HCT116 (cell line): ENCODE data around the gene AKAP11. TPM values are rescaled to one million over a fixed set of nuclear protein-coding genes. Genes with fewer than 3 reads are reported as not detected.

ENCODE experiments used
- ATAC-seq: fragments of 200-7000 bp; cut with Tn5 transposase; 2 replicates; pipeline ENCODE4 v1.9.1; 2020; ENCODE audit warnings: mild to moderate bottlenecking, moderate library complexity
- BruUV-seq: library from RNA; stranded (reverse); fragments of 400-500 nt; replicated peaks from 2 replicates; lab custom pipeline; 2021; lab: Mats Ljungman, UMichigan
- CTCF ChIA-PET: fragments of 300-600 bp; sonication (Branson Sonifier 250); formaldehyde crosslinking; loops from one replicate; lab custom pipeline; 2021; ENCODE audit warnings: antibody characterized with exemption; lab: Charles Lee
- POLR2A ChIA-PET: fragments of 300-600, 350-600 bp; sonication (Branson Sonifier 250); formaldehyde crosslinking; loops from one replicate; lab custom pipeline; 2021; ENCODE audit warnings: antibody characterized with exemption; lab: Charles Lee
- RAD21 ChIA-PET, 2 experiments: fragments of 300-600 bp; sonication (Branson Sonifier 250); formaldehyde crosslinking; loops; one replicate each; lab custom pipeline; 2023; ENCODE audit warnings: low total read pairs in 2 of 2; ENCODE audit not compliant: uncharacterized antibody in 2 of 2, unreplicated experiment in 2 of 2, low non-redundant PET in 1 of 2; lab: Charles Lee
- DNase-seq: peaks from one replicate; pipeline ENCODE4 v3.0.0-alpha.2; 2010; ENCODE audit warnings: low read depth, low spot score
- H2AFZ ChIP-seq: fragments of 200-600 bp; shearing (Covaris generic), sonication (generic); 2 replicates; pipeline ENCODE4 v1.6.1; 2017; ENCODE audit warnings: low read depth, mixed run types, mixed read lengths, antibody characterized with exemption, low read length; ENCODE audit not compliant: poor library complexity, severe bottlenecking
- H3K27ac ChIP-seq: 2 replicates; pipeline ENCODE4 v1.5.1; 2012; ENCODE audit warnings: low read depth, low read length
- H3K27me3 ChIP-seq: fragments of 200-600 bp; sonication (generic); 2 replicates; pipeline ENCODE4 v1.6.1; 2016; ENCODE audit warnings: mixed run types, low read length, mixed read lengths; ENCODE audit not compliant: insufficient read depth
- H3K36me3 ChIP-seq, 2 experiments: fragments of 200-500 bp in 1 of 2; fragments of 200-600 bp in 1 of 2; sonication (Bioruptor generic) in 1 of 2; sonication (generic) in 1 of 2; 2 replicates each; pipeline versions ENCODE4 v1.5.1 to v1.6.1; 2014 to 2016; ENCODE audit warnings: low read length in 2 of 2, inconsistent platforms in 1 of 2, mixed read lengths in 1 of 2, mixed run types in 1 of 2; ENCODE audit not compliant: insufficient read depth in 2 of 2, control insufficient read depth in 1 of 2
- H3K4me1 ChIP-seq, 2 experiments: fragments of 200-600 bp in 1 of 2; sonication (generic) in 1 of 2; 2 replicates each; pipeline versions ENCODE4 v1.5.1 to v1.6.1; 2012 to 2017; ENCODE audit warnings: low read length in 2 of 2, inconsistent platforms in 1 of 2, mild to moderate bottlenecking in 1 of 2, mixed read lengths in 1 of 2, mixed run types in 1 of 2, moderate library complexity in 1 of 2; ENCODE audit not compliant: insufficient read depth in 2 of 2, control insufficient read depth in 1 of 2
- H3K4me2 ChIP-seq: fragments of 200-600 bp; sonication (generic); 2 replicates; pipeline ENCODE4 v1.6.1; 2017; ENCODE audit warnings: mixed run types, low read length, mixed read lengths
- H3K4me3 ChIP-seq, 2 experiments: fragments of 200-600 bp in 1 of 2; sonication (generic) in 1 of 2; replicated peaks in 1 of 2; 2 replicates each; pipeline ENCODE4 v1.5.1; 2011 to 2016; ENCODE audit warnings: low read length in 2 of 2, control low read depth in 1 of 2, low read depth in 1 of 2, mild to moderate bottlenecking in 1 of 2, mixed read lengths in 1 of 2, mixed run types in 1 of 2
- H3K79me2 ChIP-seq: fragments of 200-600 bp; sonication (generic); 2 replicates; pipeline ENCODE4 v1.6.1; 2017; ENCODE audit warnings: mild to moderate bottlenecking, mixed run types, low read length, moderate library complexity, mixed read lengths; ENCODE audit not compliant: insufficient read depth
- H3K9ac ChIP-seq: fragments of 200-600 bp; sonication (generic); 2 replicates; pipeline ENCODE4 v1.6.1; 2016; ENCODE audit warnings: low read length, mixed read lengths
- H3K9me2 ChIP-seq: fragments of 200-600 bp; sonication (generic), shearing (Covaris generic); 2 replicates; pipeline ENCODE4 v1.6.1; 2017; ENCODE audit warnings: mixed run types, mild to moderate bottlenecking, moderate library complexity; ENCODE audit not compliant: insufficient read depth
- H3K9me3 ChIP-seq, 2 experiments: fragments of 200-500 bp in 1 of 2; fragments of 200-600 bp in 1 of 2; sonication (Bioruptor generic) in 1 of 2; sonication (generic) in 1 of 2; 2 replicates each; pipeline ENCODE4 v1.6.1; 2014 to 2017; ENCODE audit warnings: low read length in 2 of 2, mixed read lengths in 2 of 2, inconsistent platforms in 1 of 2, low read depth in 1 of 2, mild to moderate bottlenecking in 1 of 2, mixed run types in 1 of 2, moderate library complexity in 1 of 2; ENCODE audit not compliant: control insufficient read depth in 1 of 2, insufficient read depth in 1 of 2
- H4K20me1 ChIP-seq: fragments of 200-600 bp; sonication (generic), shearing (Covaris generic); 2 replicates; pipeline ENCODE4 v1.6.1; 2017; ENCODE audit warnings: mixed run types, mild to moderate bottlenecking, moderate library complexity; ENCODE audit not compliant: insufficient read depth
- FOSL1 ChIP-seq: IDR thresholded peaks from 2 replicates; pipeline ENCODE4 v1.6.1; 2012; ENCODE audit warnings: low read depth
- POLR2A ChIP-seq: IDR thresholded peaks from 2 replicates; pipeline ENCODE4 v1.7.0; 2011; ENCODE audit warnings: borderline replicate concordance; ENCODE audit not compliant: insufficient read depth, insufficient read length; ENCODE audit errors: extremely low read depth
- POLR2AphosphoS5 ChIP-seq: IDR thresholded peaks from 2 replicates; pipeline ENCODE4 v1.6.1; 2011; ENCODE audit warnings: mild to moderate bottlenecking, low read depth, low read length, moderate library complexity
- TCF7L2 ChIP-seq: IDR thresholded peaks from 2 replicates; pipeline ENCODE4 v1.7.0; 2011; ENCODE audit warnings: borderline replicate concordance, inconsistent platforms; ENCODE audit not compliant: insufficient read depth, insufficient read length; ENCODE audit errors: extremely low read depth
- ZNF274 ChIP-seq: fragments of 200-500 bp; sonication (Bioruptor generic); IDR thresholded peaks from 2 replicates; pipeline ENCODE4 v1.6.1; 2014; ENCODE audit warnings: mild to moderate bottlenecking, low read depth, low read length, inconsistent platforms
- intact Hi-C: fragments of 100-400 bp; cut with micrococcal nuclease; formaldehyde crosslinking; loops from 2 replicates; pipeline ENCODE4 v1.10.0; 2022
- total RNA-seq: library from RNA; stranded (reverse); gene quantifications from one replicate; pipeline ENCODE4 v1.2.1, GENCODE V29; 2021; ENCODE audit not compliant: unreplicated experiment
- TF ChIP-seq, protein P1 (sequence below): IDR thresholded peaks from 2 replicates; pipeline ENCODE4 v1.6.1; 2012; ENCODE audit warnings: low read depth
- TF ChIP-seq, protein P2 (sequence below): IDR thresholded peaks from 2 replicates; pipeline ENCODE4 v1.6.1; 2012

AKAP11 gene
- total RNA-seq, 1 experiment from 2014 or later, result 21.7 TPM

DNA sequence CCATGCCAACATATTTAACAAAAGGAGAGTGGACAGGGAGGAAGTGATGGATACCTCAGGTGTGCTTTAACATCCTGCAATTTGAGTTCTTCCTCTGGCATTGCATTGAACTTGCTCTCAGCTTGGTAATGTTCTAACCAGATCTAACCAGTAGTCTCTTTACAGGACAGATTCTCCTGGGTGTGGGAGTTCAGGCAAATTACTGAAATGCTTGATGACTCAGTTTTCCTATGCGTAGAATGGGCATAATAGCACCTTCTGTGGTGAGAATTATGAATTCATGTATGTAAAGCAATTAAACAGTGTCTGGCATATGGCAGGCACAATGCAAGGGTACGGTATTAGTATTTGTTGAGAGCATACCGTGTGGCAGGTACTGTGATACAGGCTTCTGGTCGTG lies 3.6 kb downstream of the AKAP11 start:
- TF ChIP-seq POLR2AphosphoS5 (no peak), ZNF274 (no peak), FOSL1 (no peak), POLR2A (no peak), TCF7L2 (no peak)
- TF ChIP-seq, protein P1, sequence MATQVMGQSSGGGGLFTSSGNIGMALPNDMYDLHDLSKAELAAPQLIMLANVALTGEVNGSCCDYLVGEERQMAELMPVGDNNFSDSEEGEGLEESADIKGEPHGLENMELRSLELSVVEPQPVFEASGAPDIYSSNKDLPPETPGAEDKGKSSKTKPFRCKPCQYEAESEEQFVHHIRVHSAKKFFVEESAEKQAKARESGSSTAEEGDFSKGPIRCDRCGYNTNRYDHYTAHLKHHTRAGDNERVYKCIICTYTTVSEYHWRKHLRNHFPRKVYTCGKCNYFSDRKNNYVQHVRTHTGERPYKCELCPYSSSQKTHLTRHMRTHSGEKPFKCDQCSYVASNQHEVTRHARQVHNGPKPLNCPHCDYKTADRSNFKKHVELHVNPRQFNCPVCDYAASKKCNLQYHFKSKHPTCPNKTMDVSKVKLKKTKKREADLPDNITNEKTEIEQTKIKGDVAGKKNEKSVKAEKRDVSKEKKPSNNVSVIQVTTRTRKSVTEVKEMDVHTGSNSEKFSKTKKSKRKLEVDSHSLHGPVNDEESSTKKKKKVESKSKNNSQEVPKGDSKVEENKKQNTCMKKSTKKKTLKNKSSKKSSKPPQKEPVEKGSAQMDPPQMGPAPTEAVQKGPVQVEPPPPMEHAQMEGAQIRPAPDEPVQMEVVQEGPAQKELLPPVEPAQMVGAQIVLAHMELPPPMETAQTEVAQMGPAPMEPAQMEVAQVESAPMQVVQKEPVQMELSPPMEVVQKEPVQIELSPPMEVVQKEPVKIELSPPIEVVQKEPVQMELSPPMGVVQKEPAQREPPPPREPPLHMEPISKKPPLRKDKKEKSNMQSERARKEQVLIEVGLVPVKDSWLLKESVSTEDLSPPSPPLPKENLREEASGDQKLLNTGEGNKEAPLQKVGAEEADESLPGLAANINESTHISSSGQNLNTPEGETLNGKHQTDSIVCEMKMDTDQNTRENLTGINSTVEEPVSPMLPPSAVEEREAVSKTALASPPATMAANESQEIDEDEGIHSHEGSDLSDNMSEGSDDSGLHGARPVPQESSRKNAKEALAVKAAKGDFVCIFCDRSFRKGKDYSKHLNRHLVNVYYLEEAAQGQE, result no peak
- TF ChIP-seq, protein P2, sequence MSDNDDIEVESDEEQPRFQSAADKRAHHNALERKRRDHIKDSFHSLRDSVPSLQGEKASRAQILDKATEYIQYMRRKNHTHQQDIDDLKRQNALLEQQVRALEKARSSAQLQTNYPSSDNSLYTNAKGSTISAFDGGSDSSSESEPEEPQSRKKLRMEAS, result no peak
- no peaks in the 10 kb centered on the region for H3K36me3 ChIP-seq
- CTCF ChIA-PET, result no interaction called here
- no TSS peak for BruUV-seq
- H3K9me3 ChIP-seq, result no peaks in the 10 kb centered on the region
- H3K27ac ChIP-seq, result no peak overlapping the region
- H4K20me1 ChIP-seq, result no peaks in the 10 kb centered on the region
- no peak overlapping the region for H3K9ac ChIP-seq
- H3K4me2 ChIP-seq, result no peak overlapping the region
- intact Hi-C loops, result no loop called here
- RAD21 ChIA-PET, result no interaction called here
- H3K9me2 ChIP-seq, result no peaks in the 10 kb centered on the region
- POLR2A ChIA-PET, result no interaction called here
- H3K27me3 ChIP-seq, result no peaks in the 10 kb centered on the region
- DNase-seq (no peak), ATAC-seq (no peak)
- H3K4me3 ChIP-seq, result no peak overlapping the region
- H3K79me2 ChIP-seq, result peaks cover 49% of the 10 kb centered on the region
- H3K4me1 ChIP-seq, result peaks cover 10 to 22% of the 10 kb centered on the region in 2 experiments
- H2AFZ ChIP-seq, result no peak overlapping the region
